Stimulated activated CD4-positive, alpha-beta T cell treated with anti-CD3 and anti-CD28 coated beads, Interleukin-12 subunit alpha, Interleukin-12 subunit beta, amount 100 ng/mL, for 48 hours (primary cell): Measurements from ENCODE around the gene ERBIN.
"Not testable (repeated sequence)": the region's sequence is repeated elsewhere in the genome, so short reads cannot be mapped to it uniquely, and the experiment has no call there.

Experiments used
- DNase-seq, 3 donors: peaks; one replicate each; pipeline ENCODE4 v3.0.0-alpha.2; 2020; ENCODE audit warnings: low read depth in 2 of 3, low spot score in 1 of 3

The ERBIN gene

GRCh38 chr5:65915661-65916060 lies 10.7 kb upstream of the ERBIN start:
- not testable (repeated sequence) for DNase-seq

GRCh38 chr5:65916066-65916465 lies 10.3 kb upstream of the ERBIN start:
- no peak for DNase-seq

GRCh38 chr5:65916636-65917035 lies 9.7 kb upstream of the ERBIN start:
- DNase-seq: no peak

GRCh38 chr5:65919773-65920172 lies 6.6 kb upstream of the ERBIN start:
- no peak for DNase-seq

GRCh38 chr5:65923339-65923738 lies 3.0 kb upstream of the ERBIN start:
- no peak for DNase-seq

- no peak for DNase-seq
Observed at GRCh38 chr5:65924366-65925043, 1.9 kb upstream of the ERBIN start.

GRCh38 chr5:65925044-65925600 lies 1.3 kb upstream of the ERBIN start:
- peak; percentile 47 to 63 (median 49) for DNase-seq

GRCh38 chr5:65925601-65926275 lies 637 bp upstream of the ERBIN start:
- peak; percentile 46 to 68 (median 53) for DNase-seq

GRCh38 chr5:65926893-65927292 lies 518 bp downstream of the ERBIN start:
- DNase-seq: peak in 1 of 3 donors; percentile 3

- peak in 2 of 3 donors; percentile 5 to 18 for DNase-seq
Observed at GRCh38 chr5:65927503-65928321, 1.3 kb downstream of the ERBIN start.

GRCh38 chr5:65928322-65928752 lies 2.0 kb downstream of the ERBIN start:
- no peak for DNase-seq

- DNase-seq: no peak
Observed at GRCh38 chr5:65928860-65929259, 2.5 kb downstream of the ERBIN start.

- DNase-seq: no peak
Observed at GRCh38 chr5:65932676-65933075, 6.3 kb downstream of the ERBIN start.

- no peak for DNase-seq
Observed at GRCh38 chr5:65933295-65933694, 6.9 kb downstream of the ERBIN start.

GRCh38 chr5:65938256-65938655 lies 11.9 kb downstream of the ERBIN start:
- no peak for DNase-seq

GRCh38 chr5:65943771-65944170 lies 17.4 kb downstream of the ERBIN start:
- no peak for DNase-seq

GRCh38 chr5:65946198-65946745 lies 19.9 kb downstream of the ERBIN start:
- no peak for DNase-seq

- no peak for DNase-seq
Observed at GRCh38 chr5:65948115-65948747, 21.9 kb downstream of the ERBIN start.

- no peak for DNase-seq
Observed at GRCh38 chr5:65951330-65951729, 25.0 kb downstream of the ERBIN start.

- DNase-seq: no peak
Observed at GRCh38 chr5:65952259-65952658, 25.9 kb downstream of the ERBIN start.

- no peak for DNase-seq
Observed at GRCh38 chr5:65954200-65954599, 27.8 kb downstream of the ERBIN start.
